GM18858 (cell line): ENCODE results near the gene CAPZA2.
"Not testable (repeated sequence)": the region's sequence is repeated elsewhere in the genome, so short reads cannot be mapped to it uniquely, and the experiment has no call there.

Source experiments
- ATAC-seq: cut with Tn5 transposase; IDR thresholded peaks from one replicate; pipeline ENCODE4 v1.9.1; 2021; ENCODE audit not compliant: unreplicated experiment

CAPZA2 gene

GRCh38 chr7:116953372-116953905 is 91.1 kb downstream of the CAPZA2 start, which contains the start of gene ST7:
TSS of gene ST7 (plus strand) at chr7:116953501. CDS start at chr7:116953541, 40 bp downstream.
- peak; percentile 20 for ATAC-seq

- peak; percentile 12 for ATAC-seq
These were observed 91.8 kb downstream of the CAPZA2 start for GRCh38 chr7:116953906-116954838.

- ATAC-seq: no peak
These were observed 93.0 kb downstream of the CAPZA2 start for GRCh38 chr7:116955340-116955739.

GRCh38 chr7:116955801-116956476 is 93.6 kb downstream of the CAPZA2 start:
- ATAC-seq: peak; percentile 81

- ATAC-seq: no peak
These were observed 94.1 kb downstream of the CAPZA2 start for GRCh38 chr7:116956477-116956804.

GRCh38 chr7:116957874-116958273 is 95.5 kb downstream of the CAPZA2 start:
- peak; percentile 40 for ATAC-seq

- not testable (repeated sequence) for ATAC-seq
These were observed 99.7 kb downstream of the CAPZA2 start for GRCh38 chr7:116961966-116962673.

GRCh38 chr7:116963234-116963633 is 100.8 kb downstream of the CAPZA2 start:
- no peak for ATAC-seq

- ATAC-seq: no peak
These were observed 104.2 kb downstream of the CAPZA2 start for GRCh38 chr7:116966601-116967000.

GRCh38 chr7:116967254-116967922 is 105.0 kb downstream of the CAPZA2 start:
- ATAC-seq: no peak

GRCh38 chr7:116967983-116968382 is 105.6 kb downstream of the CAPZA2 start:
- ATAC-seq: no peak

- no peak for ATAC-seq
These were observed 106.2 kb downstream of the CAPZA2 start for GRCh38 chr7:116968631-116969030.

GRCh38 chr7:116969371-116969902 is 107.0 kb downstream of the CAPZA2 start:
- ATAC-seq: no peak

- ATAC-seq: peak; percentile 72
These were observed 108.0 kb downstream of the CAPZA2 start for GRCh38 chr7:116970238-116970910.

GRCh38 chr7:116971153-116971552 is 108.8 kb downstream of the CAPZA2 start:
- ATAC-seq: not testable (repeated sequence)
